ENCODE data around the gene ACOXL. TPM values are rescaled to one million over a fixed set of nuclear protein-coding genes. Genes with fewer than 3 reads are reported as not detected.

The ACOXL gene
- total and polyA plus RNA-seq, 2 of the 8 experiments (the other 6 are each of a cell fraction or from before 2014, with no cell fraction given), result 11.4 to 20.6 TPM

GRCh38 chr2:110883406-110883805 is 151.0 kb downstream of the ACOXL start:
- no peak overlapping the region for H2BK120ac ChIP-seq (replicated peaks; ENCODE audit: low read depth, low read length)
- no peak overlapping the region for H2BK12ac ChIP-seq (ENCODE audit: low read depth, low read length)
- TF ChIP-seq SP2 (IDR thresholded peaks at IDR 0.05; ENCODE audit: low read length) (no peak), POLR2A (IDR thresholded peaks at IDR 0.05; ENCODE audit: control extremely low read depth in 1 of 2, low read depth in 2 of 2, low read length in 2 of 2) (no peak), YY1 (IDR thresholded peaks at IDR 0.05; ENCODE audit: low read depth, low read length) (no peak), SIX5 (IDR thresholded peaks at IDR 0.05; ENCODE audit: low read depth, low read length) (no peak), CTCF (IDR thresholded peaks at IDR 0.05; ENCODE audit: control extremely low read depth in 1 of 3, insufficient read depth in 1 of 3, low read depth in 1 of 3, low read length in 3 of 3) (no peak), TEAD4 (IDR thresholded peaks at IDR 0.05; ENCODE audit: low read depth, low read length) (no peak), MAFK (IDR thresholded peaks at IDR 0.05; ENCODE audit: low read depth, low read length) (no peak), CHD2 (IDR thresholded peaks at IDR 0.05; ENCODE audit: low read length) (no peak), EZH2 (IDR thresholded peaks at IDR 0.05; ENCODE audit: low read depth, low read length, severe bottlenecking) (no peak), POU5F1 (IDR thresholded peaks at IDR 0.05; ENCODE audit: low read depth, low read length) (no peak), GTF2F1 (IDR thresholded peaks at IDR 0.05; ENCODE audit: borderline replicate concordance, low read depth, low read length) (no peak), CHD1 (IDR thresholded peaks at IDR 0.05; ENCODE audit: low read depth, low read length) (no peak), CEBPB (IDR thresholded peaks at IDR 0.05; ENCODE audit: low read depth, low read length) (no peak), NRF1 (IDR thresholded peaks at IDR 0.05; ENCODE audit: low read depth, low read length) (no peak)

More at GRCh38 chr2:110883406-110883805, 151.0 kb downstream of the ACOXL start:
- ChIA-PET CTCF (ENCODE audit: partially characterized antibody) (no interaction called here), POLR2A (ENCODE audit: partially characterized antibody) (no interaction called here)
- Histone ChIP-seq H3K4me2 (ENCODE audit: insufficient read depth in 1 of 2, low read depth in 2 of 2, low read length in 2 of 2) (no peak overlapping the region), H3K56ac (replicated peaks; ENCODE audit: insufficient read length, low read depth, low read length) (no peak overlapping the region), H2AK5ac (ENCODE audit: low read depth, low read length) (no peak overlapping the region), H4K8ac (ENCODE audit: extremely low read depth, insufficient read depth, low read length) (no peak overlapping the region), H2BK15ac (ENCODE audit: low read length) (no peak overlapping the region), H3K27me3 (replicated peaks in 1 of 4; ENCODE audit: control insufficient read depth in 3 of 4, extremely low read depth in 1 of 4, insufficient read depth in 3 of 4, low read length in 3 of 4) (no peaks in the 10 kb centered on the region), H2BK5ac (ENCODE audit: low read depth, low read length) (no peak overlapping the region), H4K91ac (replicated peaks; ENCODE audit: insufficient read length, low read length) (no peak overlapping the region), H3K79me1 (ENCODE audit: low read depth, low read length) (no peaks in the 10 kb centered on the region), H2AFZ (ENCODE audit: low read length) (no peak overlapping the region), H3K4me1 (replicated peaks in 1 of 4; ENCODE audit: control insufficient read depth in 3 of 4, insufficient read depth in 4 of 4, low read length in 3 of 4) (no peaks in the 10 kb centered on the region), H3K9ac (replicated peaks in 1 of 4; ENCODE audit: extremely low read depth in 1 of 4, low read depth in 3 of 4, low read length in 3 of 4) (no peak overlapping the region), H3K79me2 (ENCODE audit: control insufficient read depth in 1 of 2, insufficient read depth in 2 of 2, low read length in 2 of 2) (no peaks in the 10 kb centered on the region), H2BK20ac (ENCODE audit: low read length) (no peak overlapping the region), H3K4me3 (ENCODE audit: extremely low read depth in 1 of 4, insufficient read depth in 2 of 4, low read depth in 3 of 4, low read length in 4 of 4) (no peak overlapping the region), H3K18ac (ENCODE audit: extremely low read depth, low read length) (no peak overlapping the region), H3K23me2 (ENCODE audit: low read depth, low read length) (no peaks in the 10 kb centered on the region), H3K4ac (replicated peaks; ENCODE audit: insufficient read length, low read depth, low read length) (no peak overlapping the region), H3K14ac (ENCODE audit: insufficient read length) (no peak overlapping the region), H3K36me3 (ENCODE audit: control insufficient read depth in 2 of 4, insufficient read depth in 4 of 4, low read length in 3 of 4) (no peaks in the 10 kb centered on the region), H4K20me1 (replicated peaks in 1 of 2; ENCODE audit: control insufficient read depth in 1 of 2, insufficient read depth in 2 of 2, low read length in 2 of 2) (no peaks in the 10 kb centered on the region), H4K5ac (ENCODE audit: insufficient read length, low read depth, low read length) (no peak overlapping the region), H3K9me3 (ENCODE audit: insufficient read depth in 2 of 2, low read depth in 1 of 2, low read length in 1 of 2) (no peaks in the 10 kb centered on the region), H3K23ac (ENCODE audit: insufficient read length) (no peak overlapping the region), H3K27ac (ENCODE audit: low read depth, low read length) (no peak overlapping the region)
- 71% methylated on average over 1 of the region's 1 CpG; no CpG with 5 or more reads in 1 of the 2 experiments for WGBS, 2 experiments (ENCODE audit: extremely low coverage in 1 of 2, insufficient coverage in 1 of 2, insufficient read length in 1 of 2, insufficient replicate concordance in 2 of 2, low coverage in 1 of 2, low lambda C conversion rate in 2 of 2, missing lambda C conversion rate in 1 of 2)
- DNase-seq (ENCODE audit: low read depth in 1 of 2, low spot score in 2 of 2) (no peak), FAIRE-seq (no peak)
